NCI-H2081 (cell line): ENCODE measurements around the gene KPTN.

Experiments used
- DNase-seq, 2 experiments: peaks; one replicate each; lab custom pipeline; 2025; lab: John Stamatoyannopoulos, UW

KPTN gene

DNA sequence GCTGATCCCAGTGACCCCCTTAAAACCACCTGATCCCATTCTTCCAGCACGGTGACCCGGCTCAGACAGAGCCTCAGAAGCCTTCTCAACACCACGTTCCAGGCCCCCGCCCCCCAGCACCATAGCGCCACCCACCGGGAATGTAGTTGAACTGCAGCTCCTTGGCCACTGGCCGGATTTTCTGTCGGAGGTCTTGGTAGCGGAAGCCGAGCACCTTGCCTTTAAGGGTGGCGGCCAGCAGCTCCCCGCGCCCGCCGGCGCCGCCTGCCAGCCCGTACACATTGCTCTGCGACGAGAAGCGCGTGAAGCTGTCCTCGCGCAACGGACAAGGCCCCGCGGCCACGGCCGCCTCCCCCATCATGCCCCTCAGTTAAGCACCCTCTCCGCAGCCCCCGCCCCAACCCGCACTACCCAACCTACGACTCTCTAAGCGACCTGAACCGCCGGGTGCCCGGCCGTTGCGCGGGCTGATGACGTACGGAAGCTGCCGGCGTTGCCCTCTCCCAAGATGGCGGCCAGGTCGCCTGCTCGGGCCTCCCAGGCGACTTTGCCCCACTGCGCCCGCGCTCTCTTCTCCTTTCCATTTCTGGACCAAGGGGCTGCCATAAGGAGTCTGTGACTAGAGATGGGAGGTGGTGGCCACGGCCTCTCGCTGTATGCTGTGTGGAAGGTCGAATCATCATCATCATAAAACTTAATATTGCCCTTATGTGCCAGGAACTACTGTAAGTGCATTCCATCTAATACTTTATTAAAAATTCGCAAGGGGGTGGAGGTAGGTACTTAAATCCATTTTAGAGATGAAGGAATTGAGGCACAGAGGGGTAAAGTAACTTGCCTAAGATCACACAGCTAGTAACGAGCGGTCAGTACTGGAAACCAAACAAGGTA is at the start of gene KPTN:
KPTN (minus strand) TSS at position 420 of the 891 bp plus-strand sequence; CDS start at position 361, 59 bp downstream.
- DNase-seq, result peak; percentile 83 to 88

DNA sequence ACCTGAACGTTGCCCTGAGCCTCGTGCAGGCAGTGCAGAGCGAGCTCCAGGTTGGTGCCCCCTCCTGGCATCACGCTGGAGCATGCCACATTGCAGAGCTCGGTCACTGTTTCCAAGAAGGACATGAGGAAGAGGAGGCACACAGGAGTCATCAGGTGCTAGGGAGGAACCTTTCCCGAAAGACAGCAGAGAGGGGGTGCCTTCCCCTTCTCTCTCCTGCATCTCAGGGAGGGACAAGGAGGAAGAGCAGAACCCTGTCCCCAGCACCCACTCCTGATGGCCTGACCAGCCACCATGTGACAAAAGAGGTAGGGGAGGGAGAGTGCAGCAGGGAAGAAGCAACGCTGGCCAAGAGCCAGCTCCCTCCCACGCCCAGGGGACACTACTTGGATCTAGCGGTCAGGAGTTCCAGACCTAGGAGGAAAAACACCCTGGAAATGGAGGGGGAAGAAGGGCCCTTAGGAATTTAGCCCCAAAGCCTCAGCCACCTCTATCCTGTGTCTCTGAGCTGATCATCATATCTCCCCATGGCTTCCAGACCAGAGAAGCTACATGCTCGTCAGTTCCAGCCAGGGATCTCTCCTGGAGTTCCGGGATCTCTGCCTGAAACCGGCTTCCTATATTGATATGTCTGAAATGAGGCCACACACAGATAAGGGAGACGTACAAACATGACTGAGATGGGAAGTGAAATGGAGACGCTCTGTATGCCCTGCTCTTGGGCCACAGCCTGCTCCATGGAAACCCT is 47.8 kb upstream of the KPTN start:
- no peak for DNase-seq

DNA sequence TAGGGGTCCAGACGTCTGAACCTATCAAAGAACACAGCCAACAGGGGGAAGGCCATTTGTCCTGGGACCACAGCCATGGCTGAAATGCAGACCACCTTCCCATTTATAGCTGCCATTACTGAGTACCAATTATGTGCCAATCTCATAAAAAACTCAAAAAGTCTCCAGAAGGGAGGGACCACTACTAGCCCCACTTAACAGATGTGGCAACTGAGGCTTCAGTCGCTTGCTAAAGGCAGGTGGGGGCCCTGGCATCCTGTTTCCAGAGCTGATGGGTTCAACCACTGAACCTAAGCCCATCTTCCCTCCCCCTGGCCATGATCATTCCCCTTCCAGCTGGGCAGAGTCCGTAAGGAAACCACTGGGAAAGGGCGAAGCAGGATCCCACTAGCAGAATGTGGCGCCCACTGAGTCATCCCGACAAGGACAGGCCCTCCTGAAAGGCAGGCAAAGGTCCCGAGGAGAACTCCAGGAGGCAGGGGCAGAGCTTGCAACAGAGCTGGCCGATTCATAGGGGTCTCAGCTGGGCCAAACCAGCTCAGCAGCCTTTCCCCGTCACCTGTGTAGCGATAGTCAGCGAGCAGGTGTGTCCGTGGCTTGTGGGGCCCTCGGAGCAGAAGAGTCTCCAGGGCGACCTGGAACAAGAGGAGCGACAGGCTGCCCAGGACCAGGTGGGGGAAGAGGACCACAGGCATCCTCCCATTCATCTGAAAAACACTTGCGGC is 45.2 kb upstream of the KPTN start:
- no peak for DNase-seq

DNA sequence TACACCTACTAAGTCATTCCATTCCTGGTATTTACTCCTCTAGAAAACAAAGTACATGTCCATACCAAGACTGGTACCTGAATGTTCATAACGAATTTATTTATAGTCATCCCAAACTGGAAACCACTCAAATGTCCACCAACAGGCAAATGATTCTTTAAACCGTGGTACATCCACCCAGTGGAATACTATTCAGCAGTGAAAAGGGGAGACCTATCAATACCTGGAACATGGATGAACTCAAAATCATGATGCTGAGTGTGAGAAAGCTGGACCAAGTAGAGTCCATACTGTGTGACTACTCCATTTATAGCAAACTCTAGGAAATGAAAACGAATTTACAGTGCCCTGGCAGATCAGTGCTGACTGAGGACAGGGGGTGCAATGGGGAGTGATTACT is 42.8 kb upstream of the KPTN start:
- no peak for DNase-seq

DNA sequence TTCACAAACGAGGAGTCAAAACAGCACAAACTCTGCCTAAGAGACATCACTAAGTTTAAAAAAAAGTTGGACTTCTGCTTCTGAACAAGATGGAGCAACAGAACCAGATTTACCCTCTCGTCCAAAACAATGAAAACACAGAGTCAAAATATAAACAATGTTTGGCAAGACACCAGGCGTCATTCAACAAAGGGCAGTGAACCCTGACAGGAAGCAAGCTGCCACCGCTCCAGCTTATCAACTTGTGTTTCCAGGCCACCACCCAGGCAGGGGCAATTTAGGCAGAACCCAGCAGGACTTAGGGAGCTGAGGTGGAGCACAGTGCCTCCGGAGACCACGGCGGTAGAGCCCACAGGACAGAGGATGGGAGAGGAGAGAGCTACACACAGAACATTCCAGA is 39.5 kb upstream of the KPTN start:
- DNase-seq, result peak in 1 of 2 experiments; percentile 13

DNA sequence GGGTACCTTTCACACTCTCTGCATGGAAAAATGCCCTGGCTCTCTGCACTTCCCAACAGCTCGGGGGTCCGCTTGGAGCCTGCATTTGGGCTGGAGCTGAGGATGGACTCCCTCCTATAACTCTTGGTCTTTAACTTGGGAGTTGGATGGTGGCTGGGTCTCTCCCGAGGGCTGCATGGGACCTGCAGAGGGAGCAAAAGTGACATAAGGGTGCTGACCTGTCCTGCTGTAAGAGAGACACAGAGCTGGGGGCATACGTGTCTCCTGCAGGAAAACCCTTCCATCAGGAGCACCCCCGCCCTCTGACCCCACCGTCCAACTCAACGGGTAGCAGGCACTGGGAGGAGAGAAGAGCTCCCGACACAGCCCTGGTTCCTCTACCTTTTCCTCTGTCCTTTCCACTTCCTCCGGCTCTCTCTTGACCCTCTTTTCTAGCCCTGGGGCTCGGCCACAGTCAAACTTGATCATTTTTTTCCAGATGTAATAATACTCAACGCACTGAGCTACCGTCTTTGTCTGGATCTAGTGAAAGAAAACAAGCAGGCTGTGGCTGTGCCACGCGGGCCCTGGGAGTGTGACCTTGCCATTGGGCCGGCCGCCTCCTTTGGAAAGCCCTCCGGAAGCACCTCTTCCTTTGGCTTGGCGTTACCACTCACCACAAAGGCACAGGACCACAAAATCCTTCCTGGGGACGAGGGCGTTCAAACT is 37.6 kb upstream of the KPTN start:
- no peak for DNase-seq

DNA sequence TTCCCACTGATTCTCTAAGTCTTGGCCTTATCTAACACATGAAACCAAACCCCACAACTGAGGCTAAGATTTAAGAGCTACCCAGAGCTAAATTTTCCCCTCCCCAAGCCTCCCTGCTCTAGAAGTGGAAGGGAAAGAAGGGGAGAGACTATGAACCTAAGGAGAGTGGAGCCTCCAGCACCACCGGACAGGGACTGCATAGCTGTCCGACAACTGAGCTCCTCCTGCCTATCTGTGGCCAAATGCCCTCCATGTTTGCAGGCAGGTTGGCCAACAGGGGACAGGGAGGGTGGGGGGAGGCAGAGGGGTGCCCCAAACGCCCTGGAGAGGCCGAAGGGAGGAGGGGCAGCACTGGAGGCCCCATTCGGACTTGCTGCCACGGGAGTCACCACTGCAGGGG is 36.8 kb upstream of the KPTN start:
- DNase-seq, result no peak

DNA sequence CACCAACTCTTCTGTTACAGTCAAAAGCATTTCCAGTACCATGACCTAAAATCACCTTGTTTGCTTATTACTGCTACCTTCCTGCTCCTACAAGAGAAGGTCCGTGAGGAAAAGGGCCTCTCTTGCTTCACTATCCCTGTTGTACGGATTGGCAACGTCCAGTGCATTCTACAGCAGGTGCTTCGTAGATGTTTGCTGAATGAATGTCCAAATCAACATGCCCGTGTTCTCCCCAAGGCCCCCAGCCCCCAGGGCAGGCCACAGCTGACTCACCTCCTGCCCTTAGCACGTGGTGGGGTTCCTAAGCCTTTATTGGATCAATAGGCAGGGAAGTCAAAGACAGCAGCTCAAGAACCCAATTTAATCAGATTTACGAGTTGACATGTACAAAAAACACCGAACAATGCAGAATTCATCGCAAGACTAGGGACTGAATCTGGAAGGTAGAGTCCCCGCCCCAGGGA is 36.4 kb upstream of the KPTN start:
- DNase-seq, result no peak

DNA sequence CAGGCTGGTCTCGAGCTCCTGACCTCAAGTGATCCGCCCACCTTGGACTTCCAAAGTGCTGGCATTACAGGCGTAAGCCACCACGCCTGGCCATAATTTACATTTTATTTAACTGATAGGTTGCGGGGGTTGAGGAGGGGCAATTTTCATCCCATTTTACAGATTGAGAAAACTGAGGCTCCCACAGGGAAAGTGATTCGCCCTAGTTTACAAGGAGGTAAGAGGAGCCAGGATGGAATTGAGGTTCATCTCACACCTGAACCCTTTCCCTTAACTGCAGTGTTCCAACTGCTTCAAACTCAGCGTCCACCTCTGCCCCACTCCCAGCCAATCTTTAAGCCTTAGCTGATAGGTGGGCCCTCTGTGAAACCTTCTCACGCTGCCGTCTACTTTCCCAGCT is 34.8 kb upstream of the KPTN start:
- DNase-seq, result no peak

DNA sequence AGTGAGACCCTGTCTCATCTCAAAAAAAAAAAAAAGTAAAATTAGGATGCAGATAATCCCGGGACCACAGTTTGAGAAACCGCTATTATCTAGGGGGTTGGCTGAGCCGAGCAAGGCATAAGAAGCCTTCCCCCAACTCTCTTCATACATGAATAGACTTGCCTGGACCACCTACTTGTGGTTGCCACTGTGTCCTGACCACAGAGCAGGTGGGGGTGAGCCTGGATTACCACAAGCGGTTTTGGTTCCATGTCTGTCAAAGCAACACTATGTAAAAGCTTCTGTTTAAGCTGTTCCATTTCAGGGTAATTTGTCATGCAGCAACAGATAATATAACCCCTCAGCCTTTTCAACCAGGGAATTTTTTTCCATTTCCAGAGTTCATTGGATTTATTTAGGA is 34.1 kb upstream of the KPTN start:
- no peak for DNase-seq

DNA sequence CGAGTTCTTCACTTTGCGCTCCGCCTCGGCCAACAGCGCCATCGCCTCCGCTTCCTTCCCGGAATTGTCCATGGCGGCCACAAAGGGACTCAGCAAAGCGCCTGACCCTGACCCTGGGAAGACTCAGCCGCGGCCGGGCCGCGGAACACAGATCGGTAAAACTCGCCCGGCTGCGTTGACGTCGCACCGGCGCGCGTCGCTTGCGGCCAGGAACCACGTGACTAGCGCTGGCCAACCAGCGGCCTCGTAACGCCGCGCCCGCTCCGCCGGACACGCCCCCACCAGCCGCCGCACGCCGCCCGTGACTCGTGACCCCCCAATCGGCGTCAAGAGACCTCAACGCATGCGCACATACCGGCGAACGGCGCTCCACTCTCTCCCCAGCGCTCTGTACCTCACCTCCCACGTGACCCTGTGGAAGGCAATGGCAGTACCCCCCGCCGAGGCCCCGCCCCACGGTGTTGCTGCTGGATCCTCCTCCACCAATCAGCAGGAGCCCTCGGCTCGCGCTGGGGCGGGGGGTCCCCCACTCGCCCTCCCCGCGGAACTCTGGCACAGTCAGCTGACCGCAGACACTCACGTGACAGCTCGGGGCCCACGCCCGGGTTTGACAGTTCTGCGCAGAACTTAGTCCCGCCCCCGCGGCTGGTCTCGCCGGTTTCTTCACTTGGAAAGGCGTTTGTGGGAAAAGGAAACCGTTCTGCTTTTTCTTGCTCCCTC is 31.0 kb upstream of the KPTN start, which contains the start of gene NAPA:
NAPA (minus strand) TSS at position 195 of the 720 bp plus-strand sequence; CDS start at position 72, 123 bp downstream.
- peak; percentile 100 for DNase-seq

DNA sequence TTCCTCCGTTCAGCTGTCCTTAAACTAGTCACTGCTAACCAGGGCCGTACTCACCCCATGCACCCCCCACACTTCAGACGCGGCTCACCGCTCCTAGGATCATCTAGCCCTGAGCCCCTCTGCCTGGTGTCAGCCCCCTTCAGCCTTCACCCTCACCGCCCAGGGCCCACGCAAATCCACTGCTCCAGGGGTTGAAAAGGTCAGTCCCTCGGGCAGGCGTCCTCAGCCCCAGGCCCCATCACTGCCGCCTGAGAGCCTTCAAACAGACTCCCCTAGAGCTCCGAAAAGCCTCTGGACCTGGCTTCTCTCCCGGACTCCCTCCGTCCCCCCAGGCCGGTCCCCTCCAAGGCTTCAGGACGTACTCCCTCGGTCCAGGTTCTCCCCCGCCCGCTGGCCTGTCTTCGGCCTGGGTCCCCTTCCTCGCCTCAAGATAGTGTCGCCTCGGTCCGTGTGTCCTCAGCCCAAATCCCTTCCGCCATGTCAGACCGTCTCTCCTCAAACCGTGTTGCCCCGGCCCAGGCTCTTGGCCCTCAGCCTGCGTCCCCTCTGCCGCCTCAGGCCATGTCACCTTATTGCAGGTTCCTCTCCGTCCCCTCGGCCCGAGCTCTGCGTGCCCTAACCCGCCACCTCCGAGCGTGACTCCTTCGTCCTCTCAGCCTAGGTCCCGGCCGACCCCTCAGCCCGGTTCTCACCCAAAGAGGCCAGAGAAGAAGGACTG is 30.3 kb upstream of the KPTN start:
- DNase-seq, result no peak

DNA sequence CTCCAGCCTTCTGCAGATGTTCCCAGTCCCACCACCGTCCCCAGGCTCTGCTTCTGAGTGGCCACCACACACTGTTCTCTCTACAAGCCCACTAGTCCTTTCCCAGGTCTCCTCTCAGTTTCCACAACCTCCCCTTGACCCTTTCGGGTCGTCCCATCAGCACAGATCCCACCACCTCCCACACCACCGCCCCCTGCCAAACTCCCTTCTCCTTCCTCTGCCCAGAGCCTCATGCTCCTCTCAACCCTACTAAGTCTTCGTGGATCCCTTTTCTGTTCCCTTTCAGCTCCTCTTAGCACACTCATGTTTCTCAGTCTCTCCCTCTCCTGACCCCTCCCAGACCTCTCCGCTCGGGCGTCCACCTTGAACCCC is 28.9 kb upstream of the KPTN start:
- no peak for DNase-seq

DNA sequence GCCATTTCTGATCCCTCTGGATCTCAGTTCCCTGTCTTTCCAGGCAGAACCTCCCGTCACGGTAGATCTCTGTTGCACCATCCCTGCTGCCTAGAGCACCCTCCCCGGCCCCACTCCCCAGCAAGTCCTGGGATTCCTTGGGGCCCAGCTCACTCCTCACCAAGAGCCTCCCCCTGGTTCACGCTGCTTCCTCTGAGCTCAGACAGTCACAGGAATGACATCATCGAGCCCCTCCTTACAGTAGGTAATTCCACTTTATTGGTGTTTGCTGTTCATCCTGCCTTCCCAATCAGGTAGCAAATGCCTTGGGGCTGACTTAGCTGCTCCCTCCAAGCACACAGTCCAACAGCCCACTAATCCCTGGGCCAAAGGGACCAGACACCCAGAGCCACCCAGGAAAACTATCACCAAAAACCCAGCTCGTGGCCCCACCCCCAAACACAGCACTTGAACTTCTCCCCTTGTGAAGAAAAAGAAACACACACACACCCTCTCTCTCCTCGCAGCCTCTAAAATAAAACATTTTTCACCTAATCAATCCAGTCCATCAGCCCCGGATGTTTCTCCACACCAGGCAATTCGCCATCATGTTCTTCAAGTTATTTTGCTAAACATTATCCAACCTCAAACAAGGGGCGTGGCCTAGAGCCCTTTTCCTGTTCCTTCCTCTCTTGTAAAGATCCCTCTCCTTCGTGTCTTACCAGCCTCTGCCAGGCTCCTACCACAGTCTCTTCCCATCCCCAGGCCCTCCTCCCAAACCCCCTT is 28.3 kb upstream of the KPTN start:
- DNase-seq, result no peak

DNA sequence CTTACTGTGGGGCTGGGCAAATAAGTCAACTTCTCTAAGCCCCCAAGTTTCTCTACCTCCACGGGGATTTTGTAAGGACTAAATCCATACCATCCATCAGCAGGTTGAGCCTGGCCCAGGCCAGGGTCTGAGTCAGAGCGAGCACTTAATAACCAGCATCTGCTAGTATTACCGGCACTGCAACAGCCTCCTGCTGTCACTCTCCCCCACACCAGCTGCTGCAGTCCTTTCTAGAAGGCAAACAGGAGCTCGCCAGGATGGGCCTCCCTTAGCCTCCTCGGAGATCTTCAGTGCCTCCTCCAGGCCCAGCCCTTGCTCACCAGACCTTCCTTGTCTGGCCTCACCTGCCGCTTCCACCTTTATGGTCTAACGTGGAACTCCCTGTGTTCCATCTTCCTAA is 27.7 kb upstream of the KPTN start:
- DNase-seq, result no peak

DNA sequence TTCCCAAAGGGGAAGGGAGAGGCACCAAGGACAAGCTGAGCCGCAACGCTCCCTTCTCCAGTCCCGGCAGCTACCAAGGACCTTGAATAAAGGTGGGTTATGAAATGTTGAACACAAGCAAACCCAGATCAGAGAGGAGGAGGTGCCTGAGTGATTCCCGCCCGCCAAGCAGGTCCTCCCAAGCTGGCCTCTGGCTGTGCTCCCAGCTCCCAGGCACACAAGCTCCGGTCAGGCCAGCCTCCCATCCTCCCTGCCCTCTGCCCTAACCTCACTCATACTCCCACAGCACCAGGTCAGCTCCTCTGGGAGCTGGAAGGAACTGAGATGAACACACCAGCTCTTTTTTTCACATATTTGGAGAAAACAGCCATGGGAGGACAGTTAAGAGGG is 27.1 kb upstream of the KPTN start:
- DNase-seq, result no peak

DNA sequence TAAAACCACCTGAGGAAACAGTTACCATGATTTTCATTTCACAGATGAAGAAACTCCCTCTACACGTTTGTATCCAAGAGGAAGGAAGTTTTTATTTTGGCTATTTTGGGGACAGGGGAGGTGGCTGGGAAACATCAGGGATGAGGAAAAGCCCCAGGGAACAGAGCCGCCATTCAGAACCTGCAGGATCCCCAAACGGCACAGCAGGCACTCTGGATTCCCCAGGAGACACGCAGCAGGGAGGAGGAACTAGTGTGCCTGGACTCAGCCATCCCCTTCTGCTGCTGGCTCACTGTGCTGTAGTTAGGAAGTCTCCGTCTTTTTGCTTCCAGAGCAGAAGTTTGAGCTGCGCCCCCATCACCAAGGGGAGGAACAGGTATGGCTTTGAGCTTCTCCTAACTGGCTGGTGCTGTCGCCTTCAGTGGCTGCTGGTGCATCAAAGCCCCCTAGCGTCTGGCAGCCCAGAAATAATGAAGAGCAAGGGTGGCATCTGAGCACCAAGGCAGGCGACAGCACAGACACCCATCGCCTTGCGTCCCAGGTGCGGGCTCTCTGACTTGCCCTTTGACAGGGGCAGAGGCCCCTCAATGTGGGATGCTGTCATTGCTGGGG is 26.6 kb upstream of the KPTN start:
- no peak for DNase-seq

DNA sequence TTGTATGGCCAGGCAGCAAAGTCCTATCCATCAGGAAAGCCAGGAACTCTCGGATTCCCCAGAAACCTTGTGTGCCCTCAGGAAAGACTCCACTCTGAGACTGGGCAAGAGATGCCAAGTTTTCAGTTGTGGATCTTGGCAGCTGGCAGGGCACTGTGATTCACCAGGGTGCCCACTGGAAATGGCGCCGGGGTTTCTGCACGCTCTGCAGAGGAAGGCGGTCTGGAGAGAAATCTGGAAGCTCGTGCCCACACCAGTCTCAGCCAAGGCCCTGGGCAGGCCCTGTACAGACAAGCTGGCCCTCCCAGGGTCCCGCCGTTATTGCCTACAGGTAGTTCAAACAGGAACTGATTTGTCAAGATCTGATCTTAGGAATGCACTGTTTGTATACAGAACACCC is 26.0 kb upstream of the KPTN start:
- no peak for DNase-seq

DNA sequence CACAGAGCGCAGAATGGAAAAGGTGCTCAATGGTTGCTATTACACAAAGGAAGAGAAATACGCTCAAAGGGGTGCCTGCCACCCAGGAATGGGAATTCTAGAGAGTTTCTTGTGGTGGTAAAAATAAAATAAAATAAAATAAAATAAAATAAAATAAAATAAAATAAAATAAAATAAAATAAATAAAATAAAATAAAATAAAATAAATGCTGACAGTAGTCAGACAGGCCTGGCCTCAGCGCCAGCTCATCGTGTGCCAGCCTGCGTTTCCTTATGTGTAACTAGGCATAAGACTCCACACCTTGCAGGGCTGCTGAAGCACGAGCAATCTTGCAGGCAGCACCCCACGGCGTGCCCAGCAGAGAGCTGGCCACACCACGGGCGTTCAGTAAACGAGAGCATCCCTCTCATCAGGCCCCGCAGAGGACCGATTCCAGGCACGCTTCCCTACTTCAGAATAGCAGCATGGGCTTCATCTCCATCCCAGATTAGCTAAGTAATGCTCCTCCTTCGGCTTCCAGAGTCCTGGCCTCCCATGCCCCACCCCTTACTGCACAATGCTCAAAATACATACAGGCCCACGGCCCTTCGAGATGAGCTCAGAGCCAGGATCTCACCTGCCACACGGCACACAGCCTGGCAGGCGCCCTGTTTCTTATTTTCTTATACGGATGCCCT is 25.3 kb upstream of the KPTN start:
- no peak for DNase-seq
